Esophagus muscularis mucosa (tissue), 4 donors: ENCODE data around the gene OR7G2.

Experiments
- CTCF ChIP-seq, 3 experiments: fragments of 200-600 bp in 2 of 3; fragments of 450-650 bp in 1 of 3; sonication (generic) in 2 of 3; IDR thresholded peaks; one replicate each; pipeline ENCODE4 v1.5.1; 2017 to 2019; ENCODE audit warnings: antibody characterized with exemption in 3 of 3, mild to moderate bottlenecking in 2 of 3, moderate library complexity in 1 of 3
- EP300 ChIP-seq: sonication (generic); formaldehyde crosslinking; IDR thresholded peaks from one replicate; pipeline ENCODE4 v1.6.1; 2017; ENCODE audit warnings: antibody characterized with exemption
- POLR2A ChIP-seq: fragments of 450-650 bp; IDR thresholded peaks from one replicate; pipeline ENCODE4 v1.6.1; 2017; ENCODE audit warnings: antibody characterized with exemption, moderate library complexity, mild to moderate bottlenecking, low read depth
- POLR2AphosphoS5 ChIP-seq, 2 donors: sonication (generic); formaldehyde crosslinking; IDR thresholded peaks; one replicate each; pipeline ENCODE4 v1.6.1; 2017; ENCODE audit warnings: antibody characterized with exemption in 2 of 2

GRCh38 chr19:9076901-9077300 lies 30.4 kb downstream of the OR7G2 start:
- TF ChIP-seq CTCF (IDR thresholded peaks at IDR 0.05) (no peak), POLR2AphosphoS5 (IDR thresholded peaks at IDR 0.05) (no peak), POLR2A (no peak), EP300 (no peak)
